Measurements from ENCODE around the gene TELO2.

The TELO2 gene

GRCh38 chr16:1519831-1520230 is 26.7 kb downstream of the TELO2 start:
- DNase-seq (ENCODE audit: low spot score), result no peak

- DNase-seq (ENCODE audit: low spot score), result no peak
These were observed 27.3 kb downstream of the TELO2 start for GRCh38 chr16:1520461-1520860.

- DNase-seq (ENCODE audit: low spot score), result no peak
These were observed 30.6 kb downstream of the TELO2 start for GRCh38 chr16:1523581-1524245.

GRCh38 chr16:1524366-1524765 is 31.2 kb downstream of the TELO2 start:
- no peak for DNase-seq (ENCODE audit: low spot score)

- DNase-seq (ENCODE audit: low spot score), result no peak
These were observed 32.9 kb downstream of the TELO2 start for GRCh38 chr16:1525871-1526607.

- DNase-seq (ENCODE audit: low spot score), result no peak
These were observed 33.7 kb downstream of the TELO2 start for GRCh38 chr16:1526608-1527555.

- no peak for DNase-seq (ENCODE audit: low spot score)
These were observed 35.0 kb downstream of the TELO2 start for GRCh38 chr16:1527836-1528811.

GRCh38 chr16:1528921-1529537 is 35.9 kb downstream of the TELO2 start:
- no peak for DNase-seq (ENCODE audit: low spot score)

- DNase-seq (ENCODE audit: low spot score), result no peak
These were observed 37.3 kb downstream of the TELO2 start for GRCh38 chr16:1530349-1530882.

- no peak for DNase-seq (ENCODE audit: low spot score)
These were observed 37.9 kb downstream of the TELO2 start for GRCh38 chr16:1530883-1531637.

- DNase-seq (ENCODE audit: low spot score), result no peak
These were observed 38.4 kb downstream of the TELO2 start for GRCh38 chr16:1531638-1531910.

- peak; percentile 65 for DNase-seq (ENCODE audit: low spot score)
These were observed 39.1 kb downstream of the TELO2 start for GRCh38 chr16:1532081-1532760.

GRCh38 chr16:1532771-1533170 is 39.6 kb downstream of the TELO2 start:
- no peak for DNase-seq (ENCODE audit: low spot score)

GRCh38 chr16:1533443-1533951 is 40.3 kb downstream of the TELO2 start, which contains the start of gene TMEM204:
Gene TMEM204, plus strand, starts transcription at chr16:1533666. Its CDS starts 610 bp downstream, at chr16:1534276.
- no peak for DNase-seq (ENCODE audit: low spot score)

GRCh38 chr16:1534021-1535020 is 41.2 kb downstream of the TELO2 start:
- no peak for DNase-seq (ENCODE audit: low spot score)

- no peak for DNase-seq (ENCODE audit: low spot score)
These were observed 42.5 kb downstream of the TELO2 start for GRCh38 chr16:1535391-1536291.

GRCh38 chr16:1536601-1537000 is 43.4 kb downstream of the TELO2 start:
- DNase-seq (ENCODE audit: low spot score), result no peak

Data from cerebellar cortex (tissue), 1 donor.